Panc1 (cell line): ENCODE measurements around the gene SURF2. TPM values are rescaled to one million over a fixed set of nuclear protein-coding genes. Genes with fewer than 3 reads are reported as not detected.

Source experiments
- ATAC-seq: fragments of 200-7000 bp; cut with Tn5 transposase; 2 replicates; pipeline ENCODE4 v1.9.1; 2020; ENCODE audit warnings: mild to moderate bottlenecking, moderate library complexity
- BruUV-seq: library from RNA; stranded (reverse); fragments of 400-500 nt; replicated peaks from 2 replicates; lab custom pipeline; 2021; lab: Mats Ljungman, UMichigan
- CTCF ChIA-PET: fragments of 300-600 bp; sonication (Branson Sonifier 250); formaldehyde crosslinking; loops from one replicate; lab custom pipeline; 2022; ENCODE audit warnings: antibody characterized with exemption; lab: Charles Lee
- POLR2A ChIA-PET: fragments of 300-600 bp; sonication (Branson Sonifier 250); formaldehyde crosslinking; loops from one replicate; lab custom pipeline; 2022; ENCODE audit warnings: antibody characterized with exemption; lab: Charles Lee
- DNase-seq: peaks from one replicate; pipeline ENCODE4 v3.0.0-alpha.2; 2010; ENCODE audit warnings: low read depth, low spot score
- H3K27ac ChIP-seq: 2 replicates; pipeline ENCODE4 v1.5.1; 2011; ENCODE audit warnings: mild to moderate bottlenecking, low read length, inconsistent platforms
- H3K27me3 ChIP-seq: fragments of 200-500 bp; sonication (Bioruptor generic); 2 replicates; pipeline ENCODE4 v1.6.0; 2014; ENCODE audit warnings: low read length, inconsistent platforms; ENCODE audit not compliant: control insufficient read depth, insufficient read depth
- H3K36me3 ChIP-seq: fragments of 200-500 bp; sonication (Bioruptor generic); 2 replicates; pipeline ENCODE4 v1.5.1; 2014; ENCODE audit warnings: inconsistent platforms, mild to moderate bottlenecking, low read length, moderate library complexity; ENCODE audit not compliant: control insufficient read depth, insufficient read depth
- H3K4me1 ChIP-seq: 2 replicates; pipeline ENCODE4 v1.5.1; 2011; ENCODE audit warnings: inconsistent platforms, mild to moderate bottlenecking, low read length, moderate library complexity; ENCODE audit not compliant: control insufficient read depth, insufficient read depth
- H3K4me3 ChIP-seq, 2 experiments: 2 replicates each; pipeline ENCODE4 v1.5.1; 2011 to 2012; ENCODE audit warnings: low read depth in 2 of 2, low read length in 2 of 2, mild to moderate bottlenecking in 2 of 2, inconsistent platforms in 1 of 2, moderate library complexity in 1 of 2
- H3K9me3 ChIP-seq: fragments of 200-500 bp; sonication (Bioruptor generic); 2 replicates; pipeline ENCODE4 v1.5.1; 2014; ENCODE audit warnings: low read depth, mild to moderate bottlenecking, inconsistent platforms, low read length, moderate library complexity; ENCODE audit not compliant: control insufficient read depth, insufficient read depth
- CTCF ChIP-seq: fragments of 450-650 bp; IDR thresholded peaks from 2 replicates; pipeline ENCODE4 v1.5.1; 2017; ENCODE audit warnings: mild to moderate bottlenecking
- POLR2AphosphoS5 ChIP-seq: IDR thresholded peaks from 2 replicates; pipeline ENCODE4 v1.6.1; 2012; ENCODE audit warnings: mild to moderate bottlenecking, low read depth, low read length, moderate library complexity
- SIN3A ChIP-seq: IDR thresholded peaks from 2 replicates; pipeline ENCODE4 v1.6.1; 2012; ENCODE audit warnings: low read depth, mild to moderate bottlenecking, low read length, moderate library complexity, borderline replicate concordance; ENCODE audit not compliant: insufficient read depth
- TCF7L2 ChIP-seq: IDR thresholded peaks from 2 replicates; pipeline ENCODE4 v1.6.1; 2011; ENCODE audit warnings: mild to moderate bottlenecking, low read depth, low read length, inconsistent platforms
- in situ Hi-C: cut with HindIII; loops from 2 replicates; pipeline ENCODE4 v1.10.0; 2016; ENCODE audit warnings: low sequenced_read_pairs, low pct_unique_long_range_greater_than_20kb
- intact Hi-C: fragments of 100-400 bp; cut with micrococcal nuclease; formaldehyde crosslinking; loops from one replicate; pipeline ENCODE4 v1.10.0; 2022; ENCODE audit not compliant: unreplicated experiment
- total RNA-seq: library from RNA; stranded (reverse); gene quantifications from one replicate; pipeline ENCODE4 v1.2.1, GENCODE V29; 2021; ENCODE audit not compliant: unreplicated experiment
- TF ChIP-seq, protein P1 (sequence below), 2 experiments: IDR thresholded peaks; 2 replicates each; pipeline ENCODE4 v1.6.1; 2011 to 2012; ENCODE audit warnings: low read depth in 2 of 2, control low read depth in 1 of 2, low read length in 1 of 2, mild to moderate bottlenecking in 1 of 2, moderate library complexity in 1 of 2; ENCODE audit not compliant: insufficient read depth in 1 of 2

Gene SURF2
- total RNA-seq, 1 experiment from 2014 or later: 19.2 TPM

DNA sequence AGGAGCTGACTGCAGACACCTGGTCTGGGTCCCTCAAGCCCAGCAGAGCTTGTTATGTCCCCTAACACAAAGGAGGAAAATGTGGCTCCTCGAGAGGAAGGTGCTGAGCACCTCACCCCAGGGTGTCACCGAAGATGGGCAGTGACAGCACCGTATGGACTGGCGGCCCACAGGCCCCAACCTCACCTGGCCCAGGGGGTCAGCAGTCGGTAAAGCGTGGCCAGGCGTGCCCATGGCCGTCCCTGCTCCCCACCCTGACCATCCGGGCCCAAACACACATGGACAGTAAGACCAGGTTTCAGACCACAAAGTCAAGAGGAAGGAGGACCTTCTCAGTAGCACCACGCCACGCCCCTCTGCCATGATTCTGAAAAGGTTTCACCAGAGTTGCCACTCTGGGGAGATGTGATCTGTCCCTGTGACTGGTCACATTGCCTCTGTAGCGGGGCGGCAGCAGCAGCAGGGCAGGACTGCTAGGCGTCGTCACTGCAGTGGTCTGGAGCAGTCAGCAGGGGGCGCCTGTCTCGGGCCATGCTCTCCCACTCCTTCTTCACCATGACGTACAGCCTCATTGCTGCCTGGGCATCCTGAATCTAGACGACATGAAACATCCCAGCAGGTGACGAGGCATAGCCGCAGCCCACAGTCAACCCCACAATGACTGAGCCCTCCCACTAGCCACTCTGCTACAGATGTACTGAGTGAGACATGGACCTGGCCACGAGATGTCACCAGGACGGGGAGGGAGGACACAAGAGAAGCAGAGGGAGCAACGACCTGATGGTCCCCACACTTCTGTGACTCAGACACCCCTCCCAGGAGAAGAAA is 50.3 kb downstream of the SURF2 start:
- POLR2A ChIA-PET: no interaction called here

GRCh38 chr9:133408042-133408441 is 51.7 kb downstream of the SURF2 start:
- DNase-seq: no peak
- no peaks in the 10 kb centered on the region for H3K9me3 ChIP-seq
- H3K4me1 ChIP-seq: no peaks in the 10 kb centered on the region
- POLR2A ChIA-PET: no interaction called here
- no peaks in the 10 kb centered on the region; the same call in 1 of the 2 replicates for H3K36me3 ChIP-seq
- no TSS peak for BruUV-seq
- TF ChIP-seq POLR2AphosphoS5 (no peak), SIN3A (no peak), TCF7L2 (no peak), CTCF (no peak)
- TF ChIP-seq, protein P1, sequence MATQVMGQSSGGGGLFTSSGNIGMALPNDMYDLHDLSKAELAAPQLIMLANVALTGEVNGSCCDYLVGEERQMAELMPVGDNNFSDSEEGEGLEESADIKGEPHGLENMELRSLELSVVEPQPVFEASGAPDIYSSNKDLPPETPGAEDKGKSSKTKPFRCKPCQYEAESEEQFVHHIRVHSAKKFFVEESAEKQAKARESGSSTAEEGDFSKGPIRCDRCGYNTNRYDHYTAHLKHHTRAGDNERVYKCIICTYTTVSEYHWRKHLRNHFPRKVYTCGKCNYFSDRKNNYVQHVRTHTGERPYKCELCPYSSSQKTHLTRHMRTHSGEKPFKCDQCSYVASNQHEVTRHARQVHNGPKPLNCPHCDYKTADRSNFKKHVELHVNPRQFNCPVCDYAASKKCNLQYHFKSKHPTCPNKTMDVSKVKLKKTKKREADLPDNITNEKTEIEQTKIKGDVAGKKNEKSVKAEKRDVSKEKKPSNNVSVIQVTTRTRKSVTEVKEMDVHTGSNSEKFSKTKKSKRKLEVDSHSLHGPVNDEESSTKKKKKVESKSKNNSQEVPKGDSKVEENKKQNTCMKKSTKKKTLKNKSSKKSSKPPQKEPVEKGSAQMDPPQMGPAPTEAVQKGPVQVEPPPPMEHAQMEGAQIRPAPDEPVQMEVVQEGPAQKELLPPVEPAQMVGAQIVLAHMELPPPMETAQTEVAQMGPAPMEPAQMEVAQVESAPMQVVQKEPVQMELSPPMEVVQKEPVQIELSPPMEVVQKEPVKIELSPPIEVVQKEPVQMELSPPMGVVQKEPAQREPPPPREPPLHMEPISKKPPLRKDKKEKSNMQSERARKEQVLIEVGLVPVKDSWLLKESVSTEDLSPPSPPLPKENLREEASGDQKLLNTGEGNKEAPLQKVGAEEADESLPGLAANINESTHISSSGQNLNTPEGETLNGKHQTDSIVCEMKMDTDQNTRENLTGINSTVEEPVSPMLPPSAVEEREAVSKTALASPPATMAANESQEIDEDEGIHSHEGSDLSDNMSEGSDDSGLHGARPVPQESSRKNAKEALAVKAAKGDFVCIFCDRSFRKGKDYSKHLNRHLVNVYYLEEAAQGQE (IDR thresholded peaks at IDR 0.05; ENCODE audit: insufficient read depth in 1 of 2, low read depth in 2 of 2, low read length in 1 of 2): no peak
- ATAC-seq: no peak
- no peak overlapping the region for H3K4me3 ChIP-seq
- in situ Hi-C loops: no loop called here
- intact Hi-C loops: no loop called here
- H3K27ac ChIP-seq: no peak overlapping the region
- CTCF ChIA-PET: no interaction called here
- H3K27me3 ChIP-seq: no peaks in the 10 kb centered on the region

More for the DNA sequence above, 50.3 kb downstream of the SURF2 start:
- in situ Hi-C loops: no loop called here
- CTCF ChIA-PET: no interaction called here
- ATAC-seq (peak; percentile 87), DNase-seq (no peak)
- Histone ChIP-seq H3K36me3 (no peaks in the 10 kb centered on the region; the same call in 1 of the 2 replicates), H3K4me1 (no peaks in the 10 kb centered on the region), H3K27ac (no peak overlapping the region), H3K4me3 (no peak overlapping the region), H3K27me3 (no peaks in the 10 kb centered on the region), H3K9me3 (no peaks in the 10 kb centered on the region)
- TF ChIP-seq, protein P1 (IDR thresholded peaks at IDR 0.05; ENCODE audit: insufficient read depth in 1 of 2, low read depth in 2 of 2, low read length in 1 of 2): no peak
- peak; percentile 93 for TF ChIP-seq CTCF
- BruUV-seq: no TSS peak
- intact Hi-C loops: no loop called here
